ENCODE data around the gene PANK1. TPM values are rescaled to one million over a fixed set of nuclear protein-coding genes. Genes with fewer than 3 reads are reported as not detected.

Gene PANK1
- total RNA-seq, 1 donor from 2014 or later: 32.5 TPM

DNA sequence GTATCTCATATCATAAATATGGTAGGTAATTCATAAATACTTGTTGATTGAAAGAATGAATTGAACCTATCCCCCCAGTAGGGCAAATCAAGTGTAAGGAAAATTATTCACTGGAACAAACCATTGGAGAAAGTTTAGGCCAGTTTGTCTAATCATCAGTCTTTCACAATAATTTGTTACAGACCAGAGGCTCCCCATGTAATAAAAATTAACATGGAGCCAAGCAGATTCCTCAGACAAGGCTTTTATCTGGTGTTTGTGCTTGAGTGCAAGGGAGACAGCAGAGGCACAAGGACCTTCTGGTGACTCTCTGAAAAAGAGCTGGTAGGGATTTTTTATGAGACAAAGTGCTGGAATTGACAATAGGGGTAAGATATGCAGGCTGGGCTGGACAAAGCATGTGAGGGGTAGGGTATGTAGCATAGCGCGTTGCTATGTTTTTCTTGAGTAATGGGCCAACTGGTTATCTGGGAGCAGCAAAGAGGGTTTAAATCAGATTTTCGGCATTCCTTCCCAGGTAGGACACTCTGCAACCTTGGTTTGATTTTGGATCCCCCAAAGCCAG lies 7.8 kb upstream of the PANK1 start:
- no peaks in the 10 kb centered on the region for H3K27me3 Mint-ChIP-seq
- no peak for TF ChIP-seq CTCF (conservative IDR thresholded peaks at IDR 0.05)
- H3K36me3 Mint-ChIP-seq: no peaks in the 10 kb centered on the region
- H3K4me1 Mint-ChIP-seq (ENCODE audit: unreplicated experiment): no peaks in the 10 kb centered on the region
- DNase-seq (ENCODE audit: extremely low spot score, unreplicated experiment): no peak
- peaks cover 5% of the 10 kb centered on the region for H3K9me3 Mint-ChIP-seq
- H3K27ac Mint-ChIP-seq: no peak overlapping the region
- no peak overlapping the region for H3K4me3 Mint-ChIP-seq

DNA sequence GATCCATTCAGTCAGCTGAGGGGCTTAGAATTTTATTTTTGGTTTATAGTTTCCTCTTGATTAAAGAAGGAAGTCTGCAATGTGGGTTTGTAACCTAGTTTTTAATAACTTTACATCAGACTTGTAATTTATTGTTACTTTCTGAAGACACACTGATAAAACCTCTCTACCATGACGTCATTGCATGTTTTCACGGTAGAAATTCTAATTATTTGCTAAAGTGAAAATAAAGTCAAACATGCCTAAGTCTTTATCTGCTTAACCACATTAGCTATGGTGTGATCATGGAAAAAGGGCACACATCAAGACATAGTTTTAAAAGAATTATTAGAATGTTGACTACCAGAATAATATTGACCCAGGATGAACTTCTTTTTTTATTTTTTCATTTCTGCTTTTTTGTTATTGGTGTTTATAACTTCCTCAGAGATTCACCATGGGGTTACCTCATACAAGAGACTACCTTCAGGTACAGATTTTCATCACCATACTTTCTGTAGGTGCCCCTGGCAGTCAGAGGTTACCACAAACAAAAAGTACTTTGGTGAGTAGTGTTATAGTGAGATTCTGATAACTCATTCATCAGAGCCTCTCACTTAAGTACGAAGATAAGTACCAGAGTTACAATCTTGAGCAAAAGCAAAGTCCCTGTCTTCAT lies 7.0 kb upstream of the PANK1 start:
- no peak overlapping the region for H3K4me3 Mint-ChIP-seq
- H3K36me3 Mint-ChIP-seq: no peaks in the 10 kb centered on the region
- no peaks in the 10 kb centered on the region for H3K27me3 Mint-ChIP-seq
- H3K27ac Mint-ChIP-seq: no peak overlapping the region
- H3K4me1 Mint-ChIP-seq (ENCODE audit: unreplicated experiment): no peaks in the 10 kb centered on the region
- no peak for TF ChIP-seq CTCF (conservative IDR thresholded peaks at IDR 0.05)
- H3K9me3 Mint-ChIP-seq: peaks cover 5% of the 10 kb centered on the region
- DNase-seq (ENCODE audit: extremely low spot score, unreplicated experiment): no peak

- peaks cover 5% of the 10 kb centered on the region for H3K9me3 Mint-ChIP-seq
- no peak overlapping the region for H3K4me3 Mint-ChIP-seq
- no peaks in the 10 kb centered on the region for H3K27me3 Mint-ChIP-seq
- DNase-seq (ENCODE audit: extremely low spot score, unreplicated experiment): no peak
- TF ChIP-seq CTCF (conservative IDR thresholded peaks at IDR 0.05): no peak
- H3K36me3 Mint-ChIP-seq: no peaks in the 10 kb centered on the region
- H3K27ac Mint-ChIP-seq: no peak overlapping the region
- H3K4me1 Mint-ChIP-seq (ENCODE audit: unreplicated experiment): peaks cover 5% of the 10 kb centered on the region
Observed at GRCh38 chr10:89651205-89651915, 6.3 kb upstream of the PANK1 start.

DNA sequence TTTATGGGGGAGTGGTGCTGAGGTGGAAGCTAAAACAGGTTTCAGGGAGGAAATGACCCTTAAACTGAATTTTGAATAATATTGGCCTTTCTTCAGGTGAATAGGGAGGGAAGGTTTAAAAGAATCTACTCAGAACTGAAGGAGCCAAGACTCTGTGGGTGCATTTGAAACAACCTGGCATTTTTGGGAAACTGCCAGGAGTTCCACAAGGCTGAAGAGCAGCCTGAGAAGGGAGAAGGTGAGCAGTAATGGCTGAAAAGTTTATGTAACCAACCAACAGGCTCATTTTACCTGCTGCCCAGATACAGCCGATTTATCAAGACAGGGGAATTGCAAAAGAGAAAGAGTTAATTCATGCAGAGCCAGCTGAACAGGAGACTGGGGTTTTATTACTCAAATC lies 4.0 kb upstream of the PANK1 start:
- Mint-ChIP-seq H3K9me3 (peaks cover 5% of the 10 kb centered on the region), H3K4me3 (no peak overlapping the region), H3K4me1 (ENCODE audit: unreplicated experiment) (peaks cover 13% of the 10 kb centered on the region), H3K27me3 (no peaks in the 10 kb centered on the region), H3K36me3 (no peaks in the 10 kb centered on the region), H3K27ac (no peak overlapping the region)
- DNase-seq (ENCODE audit: extremely low spot score, unreplicated experiment): no peak
- TF ChIP-seq CTCF (conservative IDR thresholded peaks at IDR 0.05): no peak

DNA sequence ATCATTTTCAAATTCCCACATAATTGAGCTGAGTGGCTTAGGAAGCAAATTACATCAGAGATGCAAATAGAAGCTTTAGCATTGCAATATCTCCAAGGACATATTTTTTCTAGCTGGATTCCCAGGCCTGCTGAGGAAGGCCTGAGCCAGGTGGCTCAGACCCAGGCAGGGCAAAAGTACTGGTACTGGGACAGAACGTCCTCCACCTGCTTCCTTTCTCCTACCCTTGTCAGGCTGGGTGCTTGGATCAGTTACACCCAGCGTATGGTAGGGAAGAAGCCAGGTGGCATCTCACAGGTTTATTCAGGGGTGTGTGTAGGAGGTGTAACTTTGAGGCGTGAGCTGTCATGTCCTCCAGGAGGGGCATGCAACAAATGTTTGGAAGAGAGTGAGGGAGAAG lies 3.0 kb upstream of the PANK1 start:
- no peak for TF ChIP-seq CTCF (conservative IDR thresholded peaks at IDR 0.05)
- Mint-ChIP-seq H3K36me3 (no peaks in the 10 kb centered on the region), H3K4me3 (no peak overlapping the region), H3K27ac (no peak overlapping the region), H3K9me3 (peaks cover 5% of the 10 kb centered on the region), H3K4me1 (ENCODE audit: unreplicated experiment) (peaks cover 13% of the 10 kb centered on the region), H3K27me3 (no peaks in the 10 kb centered on the region)
- no peak for DNase-seq (ENCODE audit: extremely low spot score, unreplicated experiment)

Measured in type B pancreatic cell (in vitro differentiated cells).